NCI-H774 (cell line): ENCODE results near the gene WNT10A.
"Not testable (repeated sequence)": the region's sequence is repeated elsewhere in the genome, so short reads cannot be mapped to it uniquely, and the experiment has no call there.

Experiments used
- DNase-seq: peaks from one replicate; lab custom pipeline; 2025; lab: John Stamatoyannopoulos, UW

WNT10A gene

GRCh38 chr2:218880102-218880858 is at the start of gene WNT10A:
WNT10A (plus strand) TSS chr2:218880852; CDS start chr2:218880996, 144 bp downstream.
- no peak for DNase-seq

GRCh38 chr2:218831378-218831990 is 49.2 kb upstream of the WNT10A start, which contains the start of gene PRKAG3:
PRKAG3 (minus strand) TSS chr2:218831803.
- DNase-seq, result no peak

- no peak for DNase-seq
Measured at GRCh38 chr2:218832081-218832480, 48.6 kb upstream of the WNT10A start.

GRCh38 chr2:218832520-218832919 is 48.1 kb upstream of the WNT10A start:
- no peak for DNase-seq

GRCh38 chr2:218833023-218833609 is 47.5 kb upstream of the WNT10A start:
- DNase-seq, result no peak

GRCh38 chr2:218834685-218835084 is 46.0 kb upstream of the WNT10A start:
- no peak for DNase-seq

GRCh38 chr2:218837495-218837894 is 43.2 kb upstream of the WNT10A start:
- DNase-seq, result no peak

- DNase-seq, result no peak
Measured at GRCh38 chr2:218839430-218839829, 41.2 kb upstream of the WNT10A start.

- DNase-seq, result no peak
Measured at GRCh38 chr2:218839888-218840287, 40.8 kb upstream of the WNT10A start.

GRCh38 chr2:218844334-218844733 is 36.3 kb upstream of the WNT10A start:
- DNase-seq, result not testable (repeated sequence)

- DNase-seq, result not testable (repeated sequence)
Measured at GRCh38 chr2:218846963-218847362, 33.7 kb upstream of the WNT10A start.

- DNase-seq, result no peak
Measured at GRCh38 chr2:218849721-218850120, 30.9 kb upstream of the WNT10A start.

GRCh38 chr2:218850796-218851195 is 29.9 kb upstream of the WNT10A start:
- no peak for DNase-seq

GRCh38 chr2:218851286-218851685 is 29.4 kb upstream of the WNT10A start:
- no peak for DNase-seq

- DNase-seq, result peak; percentile 33
Measured at GRCh38 chr2:218852911-218853667, 27.6 kb upstream of the WNT10A start.

- DNase-seq, result no peak
Measured at GRCh38 chr2:218853766-218854165, 26.9 kb upstream of the WNT10A start.

GRCh38 chr2:218854860-218855259 is 25.8 kb upstream of the WNT10A start:
- DNase-seq, result no peak

GRCh38 chr2:218855305-218856166 is 25.1 kb upstream of the WNT10A start:
- no peak for DNase-seq

GRCh38 chr2:218856167-218856895 is 24.3 kb upstream of the WNT10A start:
- no peak for DNase-seq

- no peak for DNase-seq
Measured at GRCh38 chr2:218856896-218857243, 23.8 kb upstream of the WNT10A start.
